GM19372 (cell line): ENCODE results near the gene BAIAP2.
"Not testable (repeated sequence)": the region's sequence is repeated elsewhere in the genome, so short reads cannot be mapped to it uniquely, and the experiment has no call there.

Experiments
- ATAC-seq: cut with Tn5 transposase; IDR thresholded peaks from one replicate; pipeline ENCODE4 v1.9.1; 2021; ENCODE audit warnings: mild to moderate bottlenecking, low read depth, moderate library complexity; ENCODE audit not compliant: unreplicated experiment

Gene BAIAP2

GRCh38 chr17:81064678-81065475, 29.9 kb downstream of the BAIAP2 start:
- ATAC-seq = no peak

GRCh38 chr17:81065500-81065899, 30.5 kb downstream of the BAIAP2 start:
- ATAC-seq = no peak

DNA sequence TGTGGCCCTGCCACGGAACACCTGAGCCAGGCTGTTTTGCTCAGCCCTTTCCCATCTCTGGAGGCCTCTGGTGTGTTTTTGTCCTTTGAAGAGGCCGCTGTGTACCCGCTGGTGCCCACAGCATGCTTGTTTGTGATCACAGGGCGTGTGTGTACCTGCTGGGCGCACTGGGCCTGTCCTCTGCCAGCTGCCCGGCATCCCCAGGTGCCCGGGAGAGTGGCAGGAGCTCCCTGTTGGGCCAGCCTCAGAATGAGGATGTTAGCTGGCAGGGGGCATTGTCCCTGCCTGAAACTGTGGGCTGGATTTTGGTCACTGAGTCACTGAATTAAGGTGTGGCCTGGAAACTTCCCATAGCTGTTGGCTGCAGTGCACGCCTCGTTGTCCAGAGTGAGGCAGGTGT, 31.1 kb downstream of the BAIAP2 start:
- ATAC-seq = no peak

- no peak for ATAC-seq
Observed at GRCh38 chr17:81066771-81067315, 31.9 kb downstream of the BAIAP2 start.

DNA sequence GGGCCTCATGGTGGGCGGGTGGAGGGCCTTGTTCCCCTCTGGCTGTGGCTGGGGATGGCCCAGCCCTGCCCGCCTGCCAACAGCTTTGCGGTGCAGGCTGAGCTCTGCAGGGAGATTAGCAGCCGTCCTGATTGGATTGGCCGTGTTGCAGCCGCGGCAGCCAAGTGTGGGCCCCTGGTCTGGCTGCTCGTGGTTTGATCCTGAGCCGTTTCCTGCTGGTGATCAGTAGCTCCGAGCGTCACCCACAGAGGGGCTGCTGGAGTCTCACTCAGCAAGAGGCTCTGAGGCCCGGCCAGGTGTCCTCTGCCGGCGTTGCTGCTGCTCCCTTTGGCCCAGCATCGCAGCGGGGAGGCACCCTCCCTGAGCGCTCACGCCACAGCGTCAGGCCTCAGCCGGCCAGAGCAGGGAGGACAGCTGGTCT, 32.5 kb downstream of the BAIAP2 start:
- no peak for ATAC-seq

- no peak for ATAC-seq
Observed at GRCh38 chr17:81068411-81069134, 33.6 kb downstream of the BAIAP2 start.

- ATAC-seq = no peak
Observed at GRCh38 chr17:81069135-81069645, 34.2 kb downstream of the BAIAP2 start.

- no peak for ATAC-seq
Observed at GRCh38 chr17:81070541-81071246, 35.7 kb downstream of the BAIAP2 start.

DNA sequence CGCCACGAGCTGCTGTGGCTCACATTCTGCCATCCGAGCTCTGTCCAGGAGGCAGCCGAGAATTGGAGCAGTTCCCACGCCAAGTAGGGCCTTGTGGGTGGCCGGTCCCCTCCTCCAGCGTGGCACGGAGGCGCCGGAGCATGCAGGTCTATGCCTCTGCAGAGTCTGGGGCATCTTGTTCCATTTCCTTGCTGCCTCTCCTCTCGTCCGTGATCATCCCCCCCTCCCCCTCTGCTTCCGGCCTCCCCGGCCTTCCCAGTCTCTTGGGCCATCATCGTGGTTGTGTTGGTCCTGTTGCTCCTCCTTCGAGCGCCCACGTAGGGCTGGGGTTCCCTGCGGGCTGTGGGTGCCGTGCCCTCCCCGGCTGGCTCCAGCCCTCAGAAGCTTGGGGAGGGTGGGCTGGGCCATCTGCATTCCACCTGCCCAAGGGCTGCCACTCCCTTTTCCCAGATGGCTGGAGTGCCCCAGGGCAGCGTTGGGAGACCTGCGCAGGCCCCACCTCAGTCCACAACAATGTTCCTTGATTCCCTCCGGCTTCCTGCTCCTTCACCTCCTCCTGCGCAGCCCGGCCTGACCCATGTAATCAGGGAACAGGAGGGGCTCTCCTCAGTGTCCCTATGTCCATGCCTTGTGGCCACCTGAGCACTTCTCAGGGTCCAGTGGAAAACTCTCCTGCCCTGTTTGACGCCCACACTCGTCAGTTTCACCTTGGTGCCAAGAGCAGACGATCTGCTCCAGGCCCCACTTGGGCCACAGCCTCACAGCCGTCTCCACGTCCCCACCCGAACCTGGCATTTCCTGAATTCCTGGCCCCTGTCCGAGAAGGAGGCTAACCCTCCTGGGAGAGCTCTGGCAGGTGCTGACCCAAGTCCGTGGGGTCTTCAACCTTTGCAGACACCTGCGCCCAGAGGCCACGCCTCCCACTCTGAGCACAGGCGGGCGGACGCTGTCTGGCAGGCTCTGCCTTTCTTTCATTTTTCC, 37.1 kb downstream of the BAIAP2 start:
- no peak for ATAC-seq

- no peak for ATAC-seq
Observed at GRCh38 chr17:81073967-81074839, 39.3 kb downstream of the BAIAP2 start.

- ATAC-seq = no peak
Observed at GRCh38 chr17:81074875-81075274, 39.9 kb downstream of the BAIAP2 start.

DNA sequence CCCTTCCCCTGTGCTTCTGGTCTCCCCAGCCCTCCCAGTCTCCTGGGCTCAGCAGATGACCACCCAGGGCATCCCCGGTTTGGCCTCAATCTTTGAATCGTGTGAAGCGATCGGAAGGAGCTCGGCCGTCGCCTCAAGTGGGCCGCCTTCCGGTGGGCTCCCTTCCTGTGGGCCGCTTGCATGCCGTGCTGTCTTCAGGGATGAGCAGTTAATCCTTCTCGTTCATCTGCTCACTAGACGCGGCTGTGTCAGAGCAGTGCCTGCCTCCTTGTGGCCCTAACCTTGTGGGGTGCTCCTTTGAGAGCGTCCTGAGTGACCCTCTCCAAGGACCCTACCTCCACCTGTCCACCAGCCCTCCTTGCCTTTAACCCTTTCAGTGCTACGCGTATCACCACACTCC, 40.4 kb downstream of the BAIAP2 start:
- ATAC-seq = no peak

DNA sequence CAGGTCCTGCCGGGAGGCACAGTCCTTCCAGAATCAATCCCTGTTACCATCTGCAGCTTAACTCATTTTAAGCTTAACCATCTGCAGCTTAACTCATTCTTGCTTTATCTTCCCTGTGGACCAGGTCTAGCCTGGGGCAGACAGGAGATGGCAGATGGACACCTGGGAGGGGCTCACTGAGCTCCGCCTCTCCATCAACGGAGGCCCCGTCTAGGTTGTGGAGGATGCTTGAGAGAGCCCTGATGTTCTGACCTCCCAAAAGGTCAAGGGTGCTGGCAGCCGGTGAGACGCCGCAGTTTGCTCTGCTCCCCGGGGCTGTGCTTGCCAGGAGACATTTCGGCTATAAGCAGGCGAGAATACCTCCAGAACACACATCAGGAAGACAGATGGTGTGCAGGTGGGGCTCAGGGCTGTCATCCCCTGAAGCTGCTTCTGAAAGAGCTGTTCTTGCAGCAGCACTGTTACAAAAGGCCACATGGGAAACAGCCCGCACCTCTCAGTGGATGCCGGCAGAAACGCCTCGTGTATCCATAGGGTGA, 41.3 kb downstream of the BAIAP2 start:
- no peak for ATAC-seq

DNA sequence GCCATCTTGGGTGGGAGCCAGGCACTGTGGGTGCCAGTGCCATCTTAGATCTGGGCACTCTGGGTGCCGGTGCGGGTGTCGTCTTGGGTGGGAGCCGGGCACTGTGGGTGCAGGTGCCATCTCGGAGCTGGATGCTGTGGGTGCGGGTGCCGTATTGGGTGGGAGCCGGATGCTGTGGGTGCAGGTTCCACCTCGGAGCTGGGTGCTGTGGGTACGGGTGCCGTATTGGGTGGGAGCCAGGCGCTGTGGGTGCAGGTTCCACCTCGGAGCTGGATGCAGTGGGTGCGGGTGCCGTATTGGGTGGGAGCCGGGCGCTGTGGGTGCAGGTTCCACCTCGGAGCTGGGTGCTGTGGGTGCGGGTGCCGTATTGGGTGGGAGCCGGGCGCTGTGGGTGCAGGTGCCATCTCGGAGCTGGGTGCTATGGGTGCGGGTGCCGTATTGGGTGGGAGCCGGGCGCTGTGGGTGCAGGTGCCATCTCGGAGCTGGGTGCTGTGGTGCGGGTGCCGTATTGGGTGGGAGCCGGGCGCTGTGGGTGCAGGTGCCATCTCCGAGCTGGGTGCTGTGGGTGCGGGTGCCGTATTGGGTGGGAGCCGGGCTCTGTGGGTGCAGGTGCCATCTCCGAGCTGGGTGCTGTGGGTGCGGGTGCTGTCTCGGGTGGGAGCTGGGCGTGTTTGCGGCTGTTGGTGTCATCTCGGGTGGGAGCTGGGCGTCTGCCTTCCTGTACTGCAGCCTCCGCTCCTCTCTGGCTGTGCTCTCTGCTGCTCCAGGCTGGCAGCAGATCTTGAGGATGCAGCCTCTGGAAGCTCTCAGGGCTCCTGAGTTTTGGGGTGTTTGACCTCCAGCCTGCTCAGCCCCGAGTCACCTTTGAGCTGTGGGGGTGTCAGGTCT, 43.3 kb downstream of the BAIAP2 start:
- ATAC-seq = not testable (repeated sequence)

GRCh38 chr17:81080019-81080418, 45.1 kb downstream of the BAIAP2 start:
- no peak for ATAC-seq

DNA sequence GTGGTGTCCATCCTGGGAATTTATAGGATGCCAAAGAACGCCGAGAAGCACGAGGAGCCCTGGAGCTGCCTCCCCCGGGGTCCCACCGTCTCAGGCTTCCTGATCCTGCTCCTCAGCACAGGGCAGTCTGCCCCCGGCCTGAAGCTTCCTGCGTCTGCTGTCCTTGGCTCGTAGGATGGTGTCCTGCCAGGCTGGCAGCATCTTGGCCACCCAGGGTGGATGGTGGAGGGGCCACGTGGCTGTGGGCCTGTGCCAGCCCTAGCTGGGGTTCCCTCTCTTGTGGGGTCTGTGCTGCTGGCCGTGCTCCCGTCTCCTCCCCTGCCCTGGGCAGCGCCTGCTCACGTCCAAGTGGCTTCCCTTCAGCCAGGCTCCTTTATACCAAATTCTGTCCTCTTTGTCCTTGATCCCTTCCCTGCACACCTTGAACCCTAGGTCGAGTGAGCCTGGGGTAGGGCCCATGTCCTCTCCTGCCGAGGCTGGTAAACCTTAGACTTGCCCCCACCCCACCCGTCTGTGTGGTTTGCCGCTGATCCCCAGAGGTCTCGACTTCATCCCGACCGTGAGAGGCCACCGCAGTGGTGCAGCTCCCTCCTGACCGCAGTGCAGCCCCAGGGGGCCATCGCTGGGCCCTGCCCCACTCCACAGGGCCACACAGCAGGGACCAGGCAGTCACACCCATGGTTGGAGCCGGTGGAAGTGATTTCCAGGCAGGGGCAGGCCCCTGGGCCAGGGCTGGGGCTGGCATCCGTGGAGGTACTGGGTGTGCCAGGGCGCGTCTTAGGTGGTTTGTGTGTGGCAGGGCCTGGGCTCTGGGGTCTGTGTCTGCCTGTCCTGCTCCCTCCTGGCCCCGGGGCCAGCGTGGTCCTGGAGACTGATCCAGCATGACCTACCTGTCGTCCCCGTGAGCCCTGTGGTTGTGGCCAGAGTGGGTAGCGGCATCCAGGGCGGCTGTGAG, 46.5 kb downstream of the BAIAP2 start:
- no peak for ATAC-seq
